ENCODE data around the gene TFPT. TPM values are rescaled to one million over a fixed set of nuclear protein-coding genes. Genes with fewer than 3 reads are reported as not detected.

Gene TFPT
- total and polyA plus RNA-seq, 2 donors (not counting 3 experiments of a cell fraction or from before 2014, with no cell fraction given) = 28.3 to 32.1 TPM

- Histone ChIP-seq H3K79me2 (ENCODE audit: control insufficient read depth, insufficient read depth, low read length) (no peaks in the 10 kb centered on the region), H3K27ac (ENCODE audit: insufficient read depth, low read depth, low read length) (no peak overlapping the region), H4K20me1 (replicated peaks; ENCODE audit: control insufficient read depth, extremely low read depth, insufficient read depth, low read length) (no peaks in the 10 kb centered on the region), H3K36me3 (ENCODE audit: control insufficient read depth in 2 of 2, extremely low read depth in 1 of 2, insufficient read depth in 2 of 2, low read length in 2 of 2) (no peaks in the 10 kb centered on the region), H2AFZ (ENCODE audit: low read depth, low read length) (peak overlapping the region; percentile 66), H3K4me3 (replicated peaks in 1 of 3; ENCODE audit: insufficient read depth in 1 of 3, low read depth in 1 of 3, low read length in 3 of 3) (no peak overlapping the region), H3K9me1 (replicated peaks; ENCODE audit: control insufficient read depth, extremely low read depth, insufficient read depth, low read length) (no peaks in the 10 kb centered on the region), H3K9ac (replicated peaks; ENCODE audit: extremely low read depth, insufficient read depth, low read length) (no peak overlapping the region), H3K9me3 (replicated peaks; ENCODE audit: control insufficient read depth, insufficient read depth, low read length) (no peaks in the 10 kb centered on the region), H3K4me1 (ENCODE audit: control insufficient read depth, extremely low read depth, insufficient read depth, low read length) (no peaks in the 10 kb centered on the region), H3K27me3 (ENCODE audit: control insufficient read depth in 2 of 2, insufficient read depth in 2 of 2, low read length in 2 of 2) (no peaks in the 10 kb centered on the region), H3K4me2 (ENCODE audit: insufficient read depth, low read length) (peak overlapping the region; percentile 49)
- DNase-seq (ENCODE audit: low read depth, low spot score) (no peak), FAIRE-seq (no peak)
- ChIA-PET POLR2A (no interaction called here), CTCF (interaction anchor here (0.6 to 4.2 kb wide), 11 partner anchors 8 to 320 kb away, joined by 3 to 27 read pairs (median 4); no protein-coding TSS in a partner anchor)
- no peak for TF ChIP-seq MAX (IDR thresholded peaks at IDR 0.05; ENCODE audit: insufficient read depth, insufficient read length)
- TF ChIP-seq GATA2 (IDR thresholded peaks at IDR 0.05; ENCODE audit: insufficient read depth, insufficient read length, low read depth, low read length) = no peak
- TF ChIP-seq CTCF (IDR thresholded peaks at IDR 0.05; ENCODE audit: extremely low read depth in 1 of 2, insufficient read depth in 1 of 2, low read depth in 1 of 2, low read length in 2 of 2) = no peak
- no peak for TF ChIP-seq POLR2AphosphoS5 (IDR thresholded peaks at IDR 0.05; ENCODE audit: insufficient read depth, low read depth, low read length)
- no peak for TF ChIP-seq FOS (IDR thresholded peaks at IDR 0.05; ENCODE audit: borderline replicate concordance, insufficient read depth, low read length)
- no peak for TF ChIP-seq POLR2A (IDR thresholded peaks at IDR 0.05; ENCODE audit: low read depth, low read length)
- TF ChIP-seq JUN (IDR thresholded peaks at IDR 0.05; ENCODE audit: borderline replicate concordance, insufficient read depth, insufficient read length, low read depth) = no peak
- no peak for TF ChIP-seq EZH2 (IDR thresholded peaks at IDR 0.05; ENCODE audit: borderline replicate concordance, low read depth, low read length, severe bottlenecking)
- TF ChIP-seq MYC (IDR thresholded peaks at IDR 0.05; ENCODE audit: low read depth, low read length) = no peak
- dilution Hi-C loops (cut with MboI; ENCODE audit: extremely low pct_ligation_motif_present, low sequenced_read_pairs) (no loop called here), intact Hi-C loops (cut with micrococcal nuclease) (loop anchor here (5.0 kb wide), 1 partner anchor 188 kb away; the partner anchor contains the start of gene CACNG7)
- BruUV-seq (replicated peaks) = no TSS peak
Observed at GRCh38 chr19:54095136-54095858, 20.2 kb downstream of the TFPT start.

Data from endothelial cell of umbilical vein (primary cell).